Epithelial cell of alveolus of lung (primary cell): ENCODE data around the gene GUCA2B. TPM values are rescaled to one million over a fixed set of nuclear protein-coding genes. Genes with fewer than 3 reads are reported as not detected.

Experiments used
- total RNA-seq: library from RNA; depleted of rRNA; stranded (reverse); fragments of >200 nt; gene quantifications from 2 replicates; pipeline ENCODE4 v1.2.1, GENCODE V29; 2015

Gene GUCA2B
- total RNA-seq: not detected in 2 replicates

GRCh38 chr1:42152907-42153600 is at the start of gene GUCA2B:
TSS of gene GUCA2B (plus strand) at chr1:42153410. CDS start at chr1:42153451, 41 bp downstream.

GRCh38 chr1:42164551-42165420 is 11.6 kb downstream of the GUCA2B start, which contains the start of gene GUCA2A:
TSS of gene GUCA2A (minus strand) at chr1:42164745. CDS start at chr1:42164712, 33 bp downstream.

Other genes starting within 250 kb of the GUCA2B start
- gene HIVEP3, start 234.5 kb upstream of the GUCA2B start, total RNA-seq: 5.3 and 6.6 TPM in 2 replicates
- not detected in 2 replicates for gene GUCA2A, start 11.3 kb downstream of the GUCA2B start, total RNA-seq
- 18.6 and 25.5 TPM in 2 replicates for gene FOXJ3, start 181.8 kb downstream of the GUCA2B start, total RNA-seq
- gene RIMKLA, start 227.4 kb downstream of the GUCA2B start, total RNA-seq: 0.13 TPM in 1 of 2 replicates, not detected in the other